ENCODE results near the gene HYAL1.
"Not testable (repeated sequence)": the region's sequence is repeated elsewhere in the genome, so short reads cannot be mapped to it uniquely, and the experiment has no call there.

The HYAL1 gene

GRCh38 chr3:50316657-50317242 lies 13.4 kb upstream of the HYAL1 start:
- DNase-seq: peak; percentile 40

- no peak for DNase-seq
Observed at GRCh38 chr3:50314816-50315215, 11.4 kb upstream of the HYAL1 start.

- no peak for DNase-seq
Observed at GRCh38 chr3:50314342-50314741, 11.0 kb upstream of the HYAL1 start.

- not testable (repeated sequence) for DNase-seq
Observed at GRCh38 chr3:50312041-50312440, 8.7 kb upstream of the HYAL1 start.

- no peak for DNase-seq
Observed at GRCh38 chr3:50304601-50305000, 1.2 kb upstream of the HYAL1 start.

DNA sequence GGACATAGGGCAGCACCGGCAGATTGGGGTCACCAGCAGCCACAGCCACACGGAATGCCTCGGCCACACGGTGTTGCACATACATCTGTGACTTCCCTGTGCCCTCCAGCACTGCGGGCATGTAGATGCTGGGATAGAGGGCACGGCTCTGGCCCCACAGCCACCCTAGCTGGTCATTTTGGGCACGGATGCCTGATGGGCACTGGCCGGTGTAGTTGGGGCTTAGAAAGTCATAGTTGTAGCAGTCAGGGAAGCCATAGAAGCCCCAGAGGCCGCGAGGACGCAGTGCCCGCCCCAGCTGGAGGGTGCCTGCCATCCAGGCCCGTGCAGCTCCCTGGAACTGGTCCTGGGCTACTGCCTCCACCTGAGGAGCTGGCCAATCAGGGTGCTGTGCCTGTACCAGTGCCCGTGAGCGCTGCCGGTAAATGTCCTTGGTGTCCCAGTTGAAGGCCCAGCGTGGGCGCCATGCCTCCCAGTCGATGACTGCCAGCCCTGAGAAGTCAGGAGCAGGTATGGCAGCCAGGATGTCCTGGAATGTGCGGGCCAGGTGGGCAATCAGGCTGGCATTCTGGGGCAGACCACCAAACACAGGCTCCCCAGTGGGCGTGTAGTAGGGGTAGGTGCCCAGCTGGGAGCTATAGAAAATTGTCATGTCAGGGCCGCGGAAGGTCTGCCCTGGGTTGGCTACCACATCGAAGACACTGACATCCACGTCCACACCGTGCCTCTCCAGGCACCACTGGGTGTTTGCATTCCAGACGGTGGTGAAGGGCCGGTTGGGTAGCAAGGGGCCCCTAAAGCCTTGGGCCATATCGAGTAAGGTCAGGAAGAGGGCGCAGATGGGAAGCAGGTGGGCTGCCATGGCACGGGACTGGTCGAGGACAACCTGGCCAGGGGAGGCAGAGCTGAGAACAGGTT lies 1.0 kb downstream of the HYAL1 start:
- no peak for DNase-seq

- no peak for DNase-seq
Observed at GRCh38 chr3:50300681-50301254, 2.6 kb downstream of the HYAL1 start.

GRCh38 chr3:50299929-50300680 lies 3.3 kb downstream of the HYAL1 start:
- DNase-seq: no peak

GRCh38 chr3:50299638-50299928 lies 3.8 kb downstream of the HYAL1 start:
- no peak for DNase-seq

GRCh38 chr3:50298836-50299637 lies 4.3 kb downstream of the HYAL1 start, which contains the start of the genes HYAL3 and NAA80:
TSS of gene HYAL3 (minus strand) at chr3:50299405. CDS start at chr3:50295602, 3,803 bp downstream.
TSS of gene NAA80 (minus strand) at chr3:50299405. CDS start at chr3:50297463, 1,942 bp downstream.
- peak; percentile 91 for DNase-seq

GRCh38 chr3:50297896-50298725 lies 5.3 kb downstream of the HYAL1 start:
- no peak for DNase-seq

DNA sequence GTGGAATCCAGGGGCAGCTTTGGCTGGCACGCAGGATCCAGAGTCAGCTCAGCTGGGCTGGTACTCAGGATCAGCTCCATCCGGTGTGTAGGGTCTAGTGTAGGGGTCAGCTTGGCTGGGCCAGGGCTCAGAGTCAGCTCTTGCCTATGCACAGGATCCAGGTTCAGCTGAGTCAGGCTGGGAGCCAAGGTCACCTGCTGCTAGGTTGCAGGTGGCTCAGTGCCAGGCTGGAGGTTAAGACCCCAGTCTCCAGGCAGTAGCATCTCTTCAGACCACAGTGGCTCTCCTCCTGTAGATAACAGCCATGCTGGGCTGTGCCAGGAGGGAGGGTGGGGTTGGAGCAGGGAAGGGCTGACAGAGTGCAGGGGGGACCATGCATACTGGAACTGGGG lies 6.0 kb downstream of the HYAL1 start:
- no peak for DNase-seq

DNA sequence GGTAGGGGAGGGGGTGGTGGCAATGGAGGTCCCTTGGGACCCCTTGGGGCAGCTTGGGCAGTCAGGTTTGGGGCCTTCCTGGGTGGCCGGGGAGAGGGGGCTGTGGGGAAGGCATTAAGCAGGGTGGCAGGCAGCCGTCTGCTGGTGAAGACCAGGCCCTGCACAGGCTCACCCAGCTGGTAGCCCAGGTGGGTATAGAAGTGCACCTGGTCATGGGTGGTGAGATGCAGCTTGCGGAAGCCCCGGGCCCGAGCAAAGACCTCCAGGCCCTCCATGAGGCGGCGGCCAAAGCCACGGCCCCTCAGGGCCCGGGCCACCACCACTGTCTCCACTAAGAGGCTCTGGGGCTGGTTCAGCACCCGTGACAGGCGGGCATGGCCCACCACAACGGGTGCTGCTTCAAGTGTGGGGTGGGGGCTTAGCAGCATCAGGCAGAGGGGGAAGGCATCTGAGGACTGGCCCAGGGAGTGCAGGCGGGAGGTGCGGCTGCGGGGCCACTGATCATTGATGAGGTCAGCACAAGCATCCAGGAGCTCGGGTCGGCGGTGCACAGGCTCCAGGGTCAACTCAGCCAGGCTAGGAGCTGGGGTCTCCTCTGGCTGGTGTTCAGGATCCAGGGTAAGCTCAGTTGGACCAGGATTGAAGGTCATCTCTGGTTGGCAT lies 6.5 kb downstream of the HYAL1 start:
- no peak for DNase-seq

DNA sequence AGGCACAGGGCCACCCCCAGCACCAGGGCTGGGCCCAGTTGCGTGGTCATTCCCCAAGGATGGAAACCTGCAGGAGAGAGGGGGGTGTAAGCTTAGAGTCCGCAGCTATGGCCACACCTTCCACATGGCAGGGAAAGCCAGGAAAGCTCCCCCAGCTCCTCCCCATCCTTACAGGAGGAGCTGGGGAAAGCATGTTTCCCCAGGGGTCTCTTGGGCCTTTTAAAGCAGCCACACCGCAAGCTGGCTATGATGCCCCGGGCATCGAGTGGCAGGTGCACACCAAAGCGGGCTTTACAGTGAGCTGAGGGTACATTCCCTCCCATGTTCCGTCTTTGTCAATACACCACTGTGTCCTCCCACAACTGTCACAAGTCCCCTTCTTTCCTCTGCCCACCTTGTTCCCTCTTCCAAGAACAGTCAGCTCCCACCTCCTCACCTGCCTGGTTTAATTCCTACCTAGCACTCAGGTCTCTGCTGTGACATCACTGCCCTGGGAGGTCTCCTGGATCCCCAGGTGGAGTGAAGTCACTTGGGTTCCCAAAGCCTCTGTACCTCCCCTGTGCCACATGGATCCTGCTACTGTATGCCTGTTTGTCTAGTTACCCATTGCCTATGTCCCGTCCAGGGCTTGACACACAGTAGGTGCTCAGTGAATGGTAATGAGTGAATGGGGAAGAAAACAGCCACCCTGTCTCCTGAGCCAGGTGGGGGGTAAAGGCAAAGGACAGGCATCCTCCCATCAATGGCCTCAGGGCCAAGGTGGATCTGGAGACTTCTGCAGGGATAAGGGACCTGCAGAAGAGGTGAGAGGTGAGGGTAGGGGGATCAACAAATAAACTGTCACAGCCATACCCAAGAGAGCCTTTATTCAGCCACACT lies 7.6 kb downstream of the HYAL1 start:
- no peak for DNase-seq

DNA sequence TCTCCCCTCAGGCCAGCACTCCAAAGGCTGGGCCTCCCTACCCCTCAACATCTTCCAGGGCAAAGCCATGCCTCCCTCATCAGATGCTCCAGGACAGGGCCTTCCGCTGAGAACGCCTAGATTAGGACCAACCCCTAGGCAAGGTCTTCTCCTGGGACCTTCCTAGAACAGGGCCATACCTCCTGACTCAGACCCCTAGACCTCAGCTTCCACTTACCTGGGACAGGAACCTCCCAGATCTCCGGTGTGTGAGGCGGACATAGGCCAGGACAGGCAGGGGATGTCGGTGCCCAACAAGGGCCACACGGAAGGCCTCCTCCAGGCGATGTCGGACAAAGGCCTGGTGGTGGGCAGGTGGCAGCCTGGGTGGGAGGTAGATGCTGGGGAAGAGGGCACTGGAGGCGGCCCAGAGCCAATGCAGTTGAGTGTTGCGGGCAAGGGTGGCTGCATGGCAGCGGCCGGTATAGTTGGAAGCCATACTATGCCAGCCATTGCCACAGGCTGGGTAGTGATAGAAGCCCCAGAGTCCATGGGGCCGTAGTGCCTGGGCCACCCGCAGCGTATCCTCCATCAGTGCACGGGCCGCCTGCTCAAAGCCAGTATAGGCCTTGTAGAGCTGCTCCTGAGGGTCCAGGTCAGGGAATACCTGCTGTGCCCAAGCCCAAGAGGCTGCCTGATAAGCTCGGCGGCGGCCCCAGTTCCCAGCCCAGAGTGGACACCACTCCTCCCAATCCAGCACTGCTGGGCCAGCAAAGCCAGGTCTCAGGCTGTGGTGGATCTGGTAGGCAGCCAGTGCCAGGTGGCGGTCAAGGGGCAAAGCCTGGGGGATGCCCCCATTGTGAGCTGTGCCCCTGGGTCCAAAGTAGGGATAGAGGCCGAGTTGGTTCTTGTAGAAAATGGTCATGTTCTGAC lies 8.6 kb downstream of the HYAL1 start:
- no peak for DNase-seq

DNA sequence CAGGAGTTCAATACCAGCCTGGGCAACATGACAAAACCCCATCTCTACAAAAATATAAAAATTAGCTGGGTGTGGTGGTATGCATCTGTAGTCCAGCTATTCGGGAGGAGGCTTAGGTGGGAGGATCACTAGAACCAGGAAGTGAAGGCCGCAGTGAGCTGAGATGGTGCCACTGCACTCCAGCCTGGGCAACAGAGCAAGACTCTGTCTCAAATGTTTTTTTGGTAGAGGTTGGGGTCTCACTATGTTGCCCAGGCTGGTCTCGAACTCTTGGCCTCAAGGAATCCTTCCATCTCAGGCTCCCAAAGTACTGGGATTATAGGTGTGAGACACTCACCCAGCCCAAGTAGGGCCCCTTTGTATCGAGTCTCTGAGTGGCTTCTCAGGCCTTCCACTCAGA lies 9.3 kb downstream of the HYAL1 start:
- no peak for DNase-seq

DNA sequence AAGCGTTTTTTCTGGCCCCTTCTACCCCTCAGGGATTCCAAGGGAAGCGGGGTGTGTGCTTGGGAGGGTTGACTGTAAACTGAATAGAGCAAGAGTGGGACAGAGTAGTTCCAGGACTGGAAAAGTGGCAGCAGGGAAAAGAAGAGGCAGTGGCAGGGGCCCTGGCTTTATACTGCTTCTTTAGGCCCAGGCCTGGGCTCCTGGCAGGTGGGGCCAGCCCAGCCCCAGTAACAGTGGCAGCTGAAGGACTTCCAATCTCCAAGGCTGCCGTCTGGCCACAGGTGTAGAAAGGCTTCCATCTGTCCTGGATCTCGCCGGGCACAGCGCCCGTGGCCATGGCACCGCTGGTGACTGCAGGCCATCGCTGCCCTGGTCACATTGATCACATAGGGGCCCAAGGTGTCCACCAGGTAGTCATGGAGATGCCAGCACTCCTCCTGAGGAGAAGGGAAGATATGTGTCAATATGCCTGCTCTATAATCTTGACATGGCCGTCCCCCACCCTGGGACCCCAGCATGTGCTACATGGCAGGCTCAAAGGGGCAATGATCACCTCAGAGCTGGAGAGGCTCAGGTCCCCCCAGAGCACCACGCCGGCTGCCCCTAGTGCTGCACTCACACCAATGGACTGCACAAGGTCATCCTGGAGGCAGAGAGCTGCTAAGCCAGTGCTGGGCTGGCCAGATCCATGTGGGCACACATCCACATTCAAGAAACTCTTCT lies 10.1 kb downstream of the HYAL1 start:
- DNase-seq: no peak
